ENCODE data around the gene ASB10. TPM values are rescaled to one million over a fixed set of nuclear protein-coding genes. Genes with fewer than 3 reads are reported as not detected.

ASB10 gene
- total RNA-seq, 1 experiment from 2014 or later: not detected

- no peak overlapping the region for H3K27ac Mint-ChIP-seq
- H3K27me3 Mint-ChIP-seq (ENCODE audit: low read depth): peaks cover 70% of the 10 kb centered on the region
- peaks cover 12% of the 10 kb centered on the region for H3K4me1 Mint-ChIP-seq
- H3K9me3 Mint-ChIP-seq: peaks cover 8% of the 10 kb centered on the region
- H3K36me3 Mint-ChIP-seq: no peaks in the 10 kb centered on the region
- TF ChIP-seq CREB1 (CRISPR knock-in tag; IDR thresholded peaks at IDR 0.05) (no peak), ZNF263 (CRISPR knock-in tag; IDR thresholded peaks at IDR 0.05; ENCODE audit: low read depth) (no peak), FOXP1 (CRISPR knock-in tag; IDR thresholded peaks at IDR 0.05; ENCODE audit: borderline replicate concordance) (0 out of 2 replicates have a peak, but pooled peaks have one; percentile 9), FOXK1 (CRISPR knock-in tag; IDR thresholded peaks at IDR 0.05) (no peak), TP53 (CRISPR knock-in tag; IDR thresholded peaks at IDR 0.05) (no peak), ATF3 (CRISPR knock-in tag; conservative IDR thresholded peaks at IDR 0.05) (no peak), ZNF416 (CRISPR knock-in tag; IDR thresholded peaks at IDR 0.05) (no peak), NFYB (CRISPR knock-in tag; conservative IDR thresholded peaks at IDR 0.05; ENCODE audit: low read depth) (no peak), ZNF671 (CRISPR knock-in tag; IDR thresholded peaks at IDR 0.05) (no peak), SMAD4 (CRISPR knock-in tag; IDR thresholded peaks at IDR 0.05) (no peak), ZNF317 (CRISPR knock-in tag; IDR thresholded peaks at IDR 0.05; ENCODE audit: borderline replicate concordance, low read depth) (no peak), PRRX2 (CRISPR knock-in tag; IDR thresholded peaks at IDR 0.05) (no peak), CTCF (IDR thresholded peaks at IDR 0.05) (peak; percentile 36; the same call in 1 of the 2 replicates)
- ATAC-seq (peak; percentile 40), DNase-seq (ENCODE audit: low spot score) (peak; percentile 59)
- ChIA-PET POLR2A (no interaction called here), CTCF (interaction anchor here (0.7 to 4.2 kb wide), 17 partner anchors 8 to 213 kb away, joined by 3 to 52 read pairs (median 3); partner anchors contain the start of genes ABCF2, GBX1 and H2BK1)
- H3K4me3 Mint-ChIP-seq: peak overlapping the region; percentile 47
Observed at GRCh38 chr7:151175793-151176311, 11.2 kb downstream of the ASB10 start.

GRCh38 chr7:151175047-151175792, 11.8 kb downstream of the ASB10 start:
- H3K27ac Mint-ChIP-seq: no peak overlapping the region
- ATAC-seq (no peak), DNase-seq (ENCODE audit: low spot score) (no peak)
- peaks cover 8% of the 10 kb centered on the region for H3K9me3 Mint-ChIP-seq
- no peaks in the 10 kb centered on the region for H3K36me3 Mint-ChIP-seq
- CTCF ChIA-PET: interaction anchor here (0.6 to 4.2 kb wide), 18 partner anchors 9 to 212 kb away, joined by 3 to 52 read pairs (median 3); partner anchors contain the start of genes ABCF2 and H2BK1
- POLR2A ChIA-PET: no interaction called here
- H3K27me3 Mint-ChIP-seq (ENCODE audit: low read depth): peaks cover 77% of the 10 kb centered on the region
- no peak overlapping the region for H3K4me3 Mint-ChIP-seq
- peaks cover 12% of the 10 kb centered on the region for H3K4me1 Mint-ChIP-seq
- TF ChIP-seq RELA (CRISPR knock-in tag; IDR thresholded peaks at IDR 0.05; ENCODE audit: borderline replicate concordance) (no peak), ZBTB43 (CRISPR knock-in tag; IDR thresholded peaks at IDR 0.05) (no peak), STAT6 (CRISPR knock-in tag; conservative IDR thresholded peaks at IDR 0.05; ENCODE audit: low read depth) (no peak), CBFB (CRISPR knock-in tag; IDR thresholded peaks at IDR 0.05; ENCODE audit: low read depth) (no peak), ZNF121 (CRISPR knock-in tag; IDR thresholded peaks at IDR 0.05) (no peak), HMGXB4 (CRISPR knock-in tag; IDR thresholded peaks at IDR 0.05) (no peak), GRHL2 (CRISPR knock-in tag; IDR thresholded peaks at IDR 0.05; ENCODE audit: insufficient replicate concordance, severe bottlenecking) (no peak), ESRRA (CRISPR knock-in tag; IDR thresholded peaks at IDR 0.05; ENCODE audit: borderline replicate concordance) (no peak), ELF4 (CRISPR knock-in tag; IDR thresholded peaks at IDR 0.05; ENCODE audit: low read depth) (no peak), ATF1 (CRISPR knock-in tag; IDR thresholded peaks at IDR 0.05) (no peak), JUN (CRISPR knock-in tag; IDR thresholded peaks at IDR 0.05) (no peak), NR2C2 (CRISPR knock-in tag; IDR thresholded peaks at IDR 0.05) (no peak), CREB1 (CRISPR knock-in tag; IDR thresholded peaks at IDR 0.05) (no peak), FOXP4 (CRISPR knock-in tag; IDR thresholded peaks at IDR 0.05) (no peak)
